Stimulated activated CD8-positive, alpha-beta memory T cell treated with anti-CD3 and anti-CD28 coated beads, Interleukin-2, amount 100 ng/mL, for 1 hour (primary cell): Measurements from ENCODE around the gene ACLY.
"Not testable (repeated sequence)": the region's sequence is repeated elsewhere in the genome, so short reads cannot be mapped to it uniquely, and the experiment has no call there.

Experiments used
- DNase-seq, 2 donors: peaks; one replicate each; pipeline ENCODE4 v3.0.0-alpha.2; 2020; ENCODE audit warnings: low read depth in 2 of 2

ACLY gene

GRCh38 chr17:41835214-41835799 is 83.4 kb downstream of the ACLY start:
- no peak for DNase-seq

GRCh38 chr17:41829961-41830360 is 88.8 kb downstream of the ACLY start:
- DNase-seq, result not testable (repeated sequence)

- no peak for DNase-seq
Measured at GRCh38 chr17:41825175-41825845, 93.4 kb downstream of the ACLY start.

GRCh38 chr17:41824086-41824485 is 94.7 kb downstream of the ACLY start:
- DNase-seq, result no peak

GRCh38 chr17:41823580-41823979 is 95.2 kb downstream of the ACLY start:
- DNase-seq, result no peak

GRCh38 chr17:41823141-41823524 is 95.6 kb downstream of the ACLY start:
- DNase-seq, result no peak

- DNase-seq, result no peak
Measured at GRCh38 chr17:41822216-41823140, 96.3 kb downstream of the ACLY start.

GRCh38 chr17:41821776-41822175 is 97.0 kb downstream of the ACLY start:
- no peak for DNase-seq

- no peak for DNase-seq
Measured at GRCh38 chr17:41818024-41818423, 100.7 kb downstream of the ACLY start.
